Trophoblast cell (in vitro differentiated cells and primary cell): ENCODE data around the gene PARN.

Experiments
- DNase-seq, 2 donors: peaks; one replicate each; pipeline ENCODE4 v3.0.0-alpha.2; 2016
- H2AFZ ChIP-seq: 2 replicates; pipeline ENCODE4 v1.6.1; 2013; ENCODE audit warnings: low read length, moderate library complexity, mild to moderate bottlenecking; ENCODE audit not compliant: insufficient read depth, poor library complexity
- H2AK5ac ChIP-seq: 2 replicates; pipeline ENCODE4 v1.6.1; 2013; ENCODE audit warnings: mild to moderate bottlenecking, low read length
- H2BK120ac ChIP-seq: 2 replicates; pipeline ENCODE4 v1.6.1; 2013; ENCODE audit warnings: low read length, mild to moderate bottlenecking, moderate library complexity; ENCODE audit not compliant: insufficient read depth, poor library complexity
- H2BK12ac ChIP-seq: 2 replicates; pipeline ENCODE4 v1.6.1; 2013; ENCODE audit warnings: mild to moderate bottlenecking, low read length, moderate library complexity
- H2BK5ac ChIP-seq: 2 replicates; pipeline ENCODE4 v1.6.1; 2013; ENCODE audit warnings: low read length, low read depth, moderate library complexity, mild to moderate bottlenecking; ENCODE audit not compliant: poor library complexity
- H3K14ac ChIP-seq: 2 replicates; pipeline ENCODE4 v1.6.1; 2013; ENCODE audit warnings: mild to moderate bottlenecking, low read length
- H3K18ac ChIP-seq: 2 replicates; pipeline ENCODE4 v1.6.1; 2013; ENCODE audit warnings: mild to moderate bottlenecking, low read length
- H3K23ac ChIP-seq: 2 replicates; pipeline ENCODE4 v1.6.1; 2013; ENCODE audit warnings: low read length
- H3K27ac ChIP-seq: 2 replicates; pipeline ENCODE4 v1.5.1; 2013; ENCODE audit warnings: low read depth, mild to moderate bottlenecking, inconsistent platforms, low read length, moderate library complexity
- H3K27me3 ChIP-seq: 2 replicates; pipeline ENCODE4 v1.6.1; 2013; ENCODE audit warnings: inconsistent platforms, mild to moderate bottlenecking, low read length, moderate library complexity; ENCODE audit not compliant: insufficient read depth
- H3K36me3 ChIP-seq, 2 experiments: 1 replicate in 1 of 2; 2 replicates in 1 of 2; pipeline ENCODE4 v1.6.1; 2013; ENCODE audit warnings: low read length in 2 of 2, mild to moderate bottlenecking in 2 of 2, moderate library complexity in 1 of 2; ENCODE audit not compliant: insufficient read depth in 2 of 2, control insufficient read depth in 1 of 2
- H3K4ac ChIP-seq: 2 replicates; pipeline ENCODE4 v1.6.1; 2013; ENCODE audit warnings: low read depth, mild to moderate bottlenecking, low read length, moderate library complexity
- H3K4me1 ChIP-seq, 2 experiments: 1 replicate in 1 of 2; 2 replicates in 1 of 2; pipeline ENCODE4 v1.6.1; 2013; ENCODE audit warnings: low read length in 2 of 2, mild to moderate bottlenecking in 2 of 2, moderate library complexity in 1 of 2; ENCODE audit not compliant: insufficient read depth in 2 of 2, control insufficient read depth in 1 of 2
- H3K4me2 ChIP-seq: 2 replicates; pipeline ENCODE4 v1.6.1; 2013; ENCODE audit warnings: inconsistent platforms, mild to moderate bottlenecking, low read length, moderate library complexity
- H3K4me3 ChIP-seq: 2 replicates; pipeline ENCODE4 v1.5.1; 2013; ENCODE audit warnings: mild to moderate bottlenecking, low read depth, low read length, inconsistent platforms
- H3K79me1 ChIP-seq: one replicate; pipeline ENCODE4 v1.6.1; 2013; ENCODE audit warnings: low read length
- H3K79me2 ChIP-seq: 2 replicates; pipeline ENCODE4 v1.6.1; 2013; ENCODE audit warnings: low read length, mild to moderate bottlenecking; ENCODE audit not compliant: control insufficient read depth, insufficient read depth, poor library complexity
- H3K9ac ChIP-seq: 2 replicates; pipeline ENCODE4 v1.6.1; 2013; ENCODE audit warnings: mild to moderate bottlenecking, low read length
- H3K9me3 ChIP-seq: 2 replicates; pipeline ENCODE4 v1.6.1; 2013; ENCODE audit warnings: low read depth, mild to moderate bottlenecking, control low read depth, inconsistent platforms, low read length; ENCODE audit not compliant: insufficient read depth
- H4K12ac ChIP-seq: 2 replicates; pipeline ENCODE4 v1.6.1; 2013; ENCODE audit warnings: low read depth, mild to moderate bottlenecking, low read length, moderate library complexity
- H4K8ac ChIP-seq: 2 replicates; pipeline ENCODE4 v1.6.1; 2013; ENCODE audit warnings: low read depth, mild to moderate bottlenecking, low read length, moderate library complexity
- H4K91ac ChIP-seq: one replicate; pipeline ENCODE4 v1.6.1; 2013; ENCODE audit warnings: low read depth, mild to moderate bottlenecking, low read length, moderate library complexity
- WGBS: extraction: QIAGEN DNeasy Blood & Tissue Kit; methylation state at CpG from one replicate; pipeline ENCODE4 v1.1.7; 2013; ENCODE audit warnings: missing lambda C conversion rate; ENCODE audit not compliant: insufficient read length, insufficient coverage; ENCODE audit errors: extremely low coverage; 5-methylcytosine and 5-hydroxymethylcytosine counted together

PARN gene

GRCh38 chr16:14500791-14501190, 129.3 kb downstream of the PARN start:
- Histone ChIP-seq H2BK120ac (no peak overlapping the region), H4K12ac (no peak overlapping the region), H3K27me3 (no peaks in the 10 kb centered on the region), H3K4me2 (no peak overlapping the region), H4K91ac (no peak overlapping the region), H4K8ac (no peak overlapping the region), H3K27ac (no peak overlapping the region), H3K9me3 (no peaks in the 10 kb centered on the region), H3K18ac (no peak overlapping the region), H2BK12ac (no peak overlapping the region), H3K4ac (no peak overlapping the region), H2AFZ (no peak overlapping the region), H2BK5ac (no peak overlapping the region), H3K9ac (no peak overlapping the region), H2AK5ac (no peak overlapping the region), H3K4me3 (no peak overlapping the region), H3K79me1 (peaks cover 3% of the 10 kb centered on the region), H3K14ac (no peak overlapping the region), H3K4me1 (peaks cover 12 to 23% of the 10 kb centered on the region in 2 experiments), H3K36me3 (no peaks in the 10 kb centered on the region), H3K79me2 (no peaks in the 10 kb centered on the region), H3K23ac (no peak overlapping the region)
- no CpG with 5 or more reads among the region's 2 CpGs for WGBS
- no peak for DNase-seq

GRCh38 chr16:14499110-14499509, 130.9 kb downstream of the PARN start:
- Histone ChIP-seq H3K27ac (no peak overlapping the region), H2BK5ac (no peak overlapping the region), H2AK5ac (no peak overlapping the region), H3K79me2 (no peaks in the 10 kb centered on the region), H3K4ac (no peak overlapping the region), H3K9me3 (no peaks in the 10 kb centered on the region), H3K18ac (no peak overlapping the region), H2BK120ac (no peak overlapping the region), H4K91ac (no peak overlapping the region), H3K23ac (no peak overlapping the region), H3K4me3 (no peak overlapping the region), H3K14ac (no peak overlapping the region), H2AFZ (no peak overlapping the region), H3K27me3 (no peaks in the 10 kb centered on the region), H3K36me3 (no peaks in the 10 kb centered on the region), H4K12ac (no peak overlapping the region), H3K4me2 (no peak overlapping the region), H2BK12ac (no peak overlapping the region), H3K4me1 (peaks cover 12 to 24% of the 10 kb centered on the region in 2 experiments), H4K8ac (no peak overlapping the region), H3K79me1 (peaks cover 3% of the 10 kb centered on the region), H3K9ac (no peak overlapping the region)
- WGBS = no CpG with 5 or more reads among the region's 3 CpGs
- no peak for DNase-seq

GRCh38 chr16:14497245-14498082, 132.6 kb downstream of the PARN start:
- Histone ChIP-seq H3K27ac (no peak overlapping the region), H2BK12ac (no peak overlapping the region), H3K4me2 (no peak overlapping the region), H4K12ac (no peak overlapping the region), H2AFZ (no peak overlapping the region), H3K4ac (no peak overlapping the region), H2AK5ac (no peak overlapping the region), H3K9ac (no peak overlapping the region), H3K14ac (no peak overlapping the region), H3K27me3 (no peaks in the 10 kb centered on the region), H4K8ac (no peak overlapping the region), H3K4me1 (peaks cover 8 to 21% of the 10 kb centered on the region in 2 experiments), H3K9me3 (no peaks in the 10 kb centered on the region), H3K36me3 (no peaks in the 10 kb centered on the region), H2BK5ac (no peak overlapping the region), H3K79me2 (no peaks in the 10 kb centered on the region), H3K79me1 (peaks cover 3% of the 10 kb centered on the region), H3K4me3 (no peak overlapping the region), H3K18ac (no peak overlapping the region), H4K91ac (no peak overlapping the region), H3K23ac (no peak overlapping the region), H2BK120ac (no peak overlapping the region)
- WGBS = no CpG with 5 or more reads among the region's 7 CpGs
- no peak for DNase-seq

- Histone ChIP-seq H2AFZ (no peak overlapping the region), H3K4me2 (no peak overlapping the region), H4K8ac (no peak overlapping the region), H3K79me2 (no peaks in the 10 kb centered on the region), H2BK5ac (no peak overlapping the region), H2BK12ac (no peak overlapping the region), H3K27ac (no peak overlapping the region), H3K18ac (no peak overlapping the region), H3K4ac (no peak overlapping the region), H3K9ac (no peak overlapping the region), H3K79me1 (no peaks in the 10 kb centered on the region), H2BK120ac (no peak overlapping the region), H3K14ac (no peak overlapping the region), H4K91ac (no peak overlapping the region), H3K27me3 (no peaks in the 10 kb centered on the region), H3K4me1 (peaks cover 3 to 15% of the 10 kb centered on the region in 2 experiments), H3K4me3 (no peak overlapping the region), H3K23ac (no peak overlapping the region), H3K9me3 (no peaks in the 10 kb centered on the region), H3K36me3 (no peaks in the 10 kb centered on the region), H4K12ac (no peak overlapping the region), H2AK5ac (no peak overlapping the region)
- WGBS = 100% methylated on average over 2 of the region's 7 CpGs
- DNase-seq = no peak
These were observed 133.3 kb downstream of the PARN start for GRCh38 chr16:14496786-14497185.
